Urinary bladder (tissue), 4 donors: ENCODE data around the gene RAB3C. TPM values are rescaled to one million over a fixed set of nuclear protein-coding genes. Genes with fewer than 3 reads are reported as not detected.

Experiments
- DNase-seq: peaks from one replicate; pipeline ENCODE4 v3.0.0-alpha.2; 2015; ENCODE audit errors: extremely low spot score
- H3K27ac ChIP-seq: one replicate; pipeline ENCODE4 v1.5.1; 2013; ENCODE audit warnings: low read depth, mild to moderate bottlenecking, moderate library complexity
- H3K36me3 ChIP-seq: one replicate; pipeline ENCODE4 v1.6.1; 2013; ENCODE audit warnings: mild to moderate bottlenecking, moderate library complexity; ENCODE audit not compliant: insufficient read depth
- H3K4me1 ChIP-seq: one replicate; pipeline ENCODE4 v1.6.1; 2013; ENCODE audit warnings: mild to moderate bottlenecking, moderate library complexity; ENCODE audit not compliant: insufficient read depth
- H3K4me3 ChIP-seq: one replicate; pipeline ENCODE4 v1.5.1; 2013; ENCODE audit warnings: low read depth, low read length
- WGBS: extraction: QIAGEN DNeasy Blood & Tissue Kit; methylation state at CpG from one replicate; pipeline ENCODE4 v1.1.7; 2013; 5-methylcytosine and 5-hydroxymethylcytosine counted together
- polyA plus RNA-seq: library from polyadenylated mRNA; stranded (reverse); fragments of 200-250 nt; gene quantifications from one replicate; pipeline ENCODE4 v1.2.3, GENCODE V29; 2013
- total RNA-seq: library from RNA; depleted of rRNA; stranded (reverse); fragments of >200 nt; gene quantifications from one replicate; pipeline ENCODE4 v1.2.3, GENCODE V29; 2014
- donor health status: healthy with polysubstance abuse.
- donor health status: healthy.

The RAB3C gene
- total and polyA plus RNA-seq, 2 donors: 2.0 to 3.9 TPM

DNA sequence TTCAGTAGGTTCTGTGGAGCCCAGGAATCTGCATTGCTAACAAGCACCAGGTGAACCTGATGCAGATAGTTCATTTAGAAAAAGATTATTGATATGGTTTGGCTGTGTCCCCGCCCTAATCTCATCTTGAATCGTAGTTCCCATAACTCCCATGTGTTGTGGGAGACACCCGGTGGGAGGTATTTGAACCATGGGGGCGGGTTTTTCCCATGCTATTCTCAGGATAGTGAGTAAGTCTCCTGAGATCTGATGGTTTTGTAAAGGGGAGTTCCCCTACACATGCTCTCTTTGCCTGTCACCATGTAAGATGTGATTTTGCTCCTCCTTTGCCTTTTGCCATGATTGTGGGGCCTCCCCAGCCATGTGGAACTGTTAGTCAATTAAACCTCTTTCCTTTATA lies 212.0 kb downstream of the RAB3C start:
- 89% methylated on average over 4 of the region's 4 CpGs for WGBS
- Histone ChIP-seq H3K36me3 (no peaks in the 10 kb centered on the region), H3K27ac (no peak overlapping the region), H3K4me1 (no peaks in the 10 kb centered on the region), H3K4me3 (no peak overlapping the region)
- no peak for DNase-seq

DNA sequence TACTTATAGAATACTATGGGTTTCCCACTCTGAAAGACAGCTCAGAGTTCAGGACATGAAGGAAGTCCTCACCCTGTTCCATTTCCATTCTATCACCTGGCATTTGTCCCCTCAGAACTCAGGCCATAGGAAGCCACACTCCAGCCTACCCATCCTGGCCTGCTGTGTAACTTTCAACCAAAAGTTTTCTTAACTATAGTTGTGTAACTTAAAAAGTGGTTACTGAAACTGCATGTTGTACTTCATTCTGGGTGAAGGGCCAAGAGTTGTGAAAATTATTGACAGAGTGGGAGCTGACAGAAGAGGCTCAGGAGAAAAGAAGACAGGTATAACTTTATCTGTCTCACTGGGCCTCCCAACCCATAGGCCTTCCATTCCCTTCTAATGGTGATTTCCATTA lies 212.5 kb downstream of the RAB3C start:
- H3K36me3 ChIP-seq: no peaks in the 10 kb centered on the region
- DNase-seq: no peak

DNA sequence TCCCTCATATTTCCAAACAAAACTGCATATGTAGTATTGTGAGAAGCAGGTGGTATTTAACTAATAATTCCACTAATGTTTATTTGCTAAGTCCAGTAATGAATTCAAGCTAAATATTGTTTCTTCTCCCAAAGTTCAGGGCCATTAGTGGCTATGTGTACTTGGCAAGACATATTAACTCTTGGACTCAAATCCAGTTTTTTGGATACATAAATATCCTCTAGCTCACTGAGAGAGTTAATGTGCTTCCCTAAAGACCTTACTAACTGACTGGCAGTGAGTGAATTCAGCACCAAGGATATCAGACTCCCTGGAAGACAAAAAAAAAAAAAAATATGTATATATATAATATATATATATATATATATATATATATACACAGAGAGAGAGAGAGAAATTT lies 214.1 kb downstream of the RAB3C start:
- Histone ChIP-seq H3K4me3 (no peak overlapping the region), H3K4me1 (no peaks in the 10 kb centered on the region), H3K27ac (no peak overlapping the region), H3K36me3 (no peaks in the 10 kb centered on the region)
- DNase-seq: no peak

More for the DNA sequence above, 212.5 kb downstream of the RAB3C start:
- Histone ChIP-seq H3K4me3 (no peak overlapping the region), H3K4me1 (no peaks in the 10 kb centered on the region), H3K27ac (no peak overlapping the region)

DNA sequence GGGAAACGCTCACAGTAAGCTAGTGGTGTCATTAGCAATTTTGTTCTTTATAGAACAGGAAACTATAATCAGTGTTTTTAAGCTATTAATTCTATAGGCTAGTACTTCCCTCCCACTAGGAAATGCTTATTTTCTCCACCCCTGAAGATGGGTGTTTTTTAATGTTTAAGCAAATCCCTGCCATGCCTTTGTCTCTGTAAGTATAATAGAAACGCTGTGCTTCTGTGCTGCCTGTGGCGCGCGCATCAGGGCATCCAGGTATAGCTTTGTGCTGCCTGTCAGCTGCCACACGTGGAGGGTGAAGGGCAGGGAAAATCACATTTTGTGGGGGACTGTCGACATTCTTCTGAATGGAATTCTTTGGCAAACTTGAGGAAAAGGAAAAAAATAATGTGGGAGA lies 217.5 kb downstream of the RAB3C start:
- 75% methylated on average over 7 of the region's 7 CpGs for WGBS
- Histone ChIP-seq H3K27ac (no peak overlapping the region), H3K4me3 (no peak overlapping the region), H3K36me3 (no peaks in the 10 kb centered on the region), H3K4me1 (no peaks in the 10 kb centered on the region)
- DNase-seq: no peak

DNA sequence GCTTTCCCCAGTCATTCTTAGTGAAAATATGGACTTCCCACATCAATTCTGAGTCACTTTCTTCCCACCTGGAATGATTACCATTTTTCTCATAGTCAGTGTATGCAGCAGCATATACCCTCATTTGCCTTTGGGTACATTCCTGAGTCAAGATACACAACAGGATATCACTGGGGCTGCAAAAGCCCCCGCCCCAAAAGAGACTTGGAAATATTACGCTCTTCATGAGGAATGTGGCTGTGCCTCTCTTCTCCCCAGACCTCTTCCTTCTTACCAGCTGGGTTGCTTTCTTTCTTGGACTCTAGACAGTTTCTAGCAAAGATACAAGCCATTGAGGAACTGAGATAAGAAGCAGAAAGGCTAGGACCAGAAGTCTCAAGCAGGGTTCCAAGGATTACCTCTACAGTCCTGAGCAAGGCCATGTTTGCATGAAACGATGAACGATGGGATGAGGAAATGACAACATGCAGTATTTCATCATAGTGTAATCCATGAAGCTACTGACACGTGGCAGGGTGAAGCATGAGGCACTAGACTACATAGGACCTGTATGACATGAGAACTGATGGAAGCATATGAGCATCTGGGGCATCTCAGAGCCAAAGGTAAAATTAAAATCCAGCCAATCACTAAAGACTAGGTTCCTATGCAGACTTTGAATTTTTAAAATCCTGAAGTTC lies 218.1 kb downstream of the RAB3C start:
- 76% methylated on average over 5 of the region's 5 CpGs for WGBS
- Histone ChIP-seq H3K27ac (no peak overlapping the region), H3K4me3 (no peak overlapping the region), H3K4me1 (no peaks in the 10 kb centered on the region), H3K36me3 (no peaks in the 10 kb centered on the region)
- DNase-seq: no peak

DNA sequence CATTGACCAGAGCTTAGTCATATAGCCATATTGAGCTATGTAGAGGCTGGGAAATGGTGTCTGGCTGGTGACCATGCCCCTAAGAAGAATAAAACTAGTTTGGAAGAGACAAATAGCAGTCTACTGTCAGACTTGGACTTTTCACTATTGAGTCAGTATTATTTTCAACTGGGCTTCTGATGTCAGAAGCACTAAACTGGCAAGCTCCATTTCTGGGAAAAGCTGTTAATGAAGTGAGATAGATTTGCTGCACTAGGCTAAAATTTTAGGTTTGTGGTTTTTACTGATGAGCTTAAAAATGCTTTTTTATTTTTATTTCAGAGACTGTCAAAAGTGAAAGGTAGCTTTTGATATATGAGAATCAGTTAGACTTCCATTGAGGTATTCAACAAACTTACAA lies 220.2 kb downstream of the RAB3C start:
- no peak for DNase-seq
- no peaks in the 10 kb centered on the region for H3K36me3 ChIP-seq
- no peak overlapping the region for H3K27ac ChIP-seq
- no peaks in the 10 kb centered on the region for H3K4me1 ChIP-seq
- H3K4me3 ChIP-seq: no peak overlapping the region

DNA sequence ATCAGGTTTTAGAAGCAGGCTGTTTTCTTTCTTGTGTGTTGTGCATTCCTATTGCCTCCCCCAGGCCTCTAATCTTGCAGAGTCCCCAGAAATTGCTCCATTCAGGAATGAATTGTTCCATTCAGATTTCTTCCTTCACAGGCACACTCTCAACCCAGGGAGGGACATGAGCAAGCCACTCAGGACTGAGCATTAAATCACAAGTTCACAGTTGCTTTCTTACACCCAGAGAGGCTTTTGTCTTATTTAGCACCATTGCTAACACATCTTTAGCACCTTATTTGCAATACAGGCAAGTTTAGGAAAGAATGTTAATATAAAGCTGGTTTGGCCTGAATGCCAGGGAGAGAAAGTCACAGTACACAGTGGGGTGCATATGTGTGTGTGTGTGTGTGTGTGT lies 221.4 kb downstream of the RAB3C start:
- H3K27ac ChIP-seq: no peak overlapping the region
- H3K4me3 ChIP-seq: no peak overlapping the region
- no peak for DNase-seq
- H3K36me3 ChIP-seq: no peaks in the 10 kb centered on the region
- no peaks in the 10 kb centered on the region for H3K4me1 ChIP-seq

DNA sequence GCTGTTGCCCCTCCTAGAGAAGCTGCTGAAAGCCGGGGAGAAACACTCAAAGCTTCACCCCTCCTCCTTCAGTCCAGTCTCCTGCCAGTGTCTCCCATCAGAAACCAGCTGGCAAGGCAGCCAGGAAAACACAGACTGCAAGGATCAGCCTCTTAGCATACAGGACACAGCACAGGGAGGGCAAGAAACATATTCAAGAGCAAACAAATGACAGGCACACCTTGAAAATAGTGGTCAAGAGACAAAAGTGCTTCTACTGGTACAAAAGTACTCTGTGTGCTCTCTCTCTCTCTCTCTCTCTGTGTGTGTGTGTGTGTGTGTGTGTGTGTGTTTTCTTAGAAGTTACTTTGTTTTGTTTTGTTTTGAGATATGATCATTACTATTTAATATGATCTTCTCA lies 227.2 kb downstream of the RAB3C start:
- no peak for DNase-seq
- WGBS: 31% methylated on average over 1 of the region's 1 CpG
- Histone ChIP-seq H3K36me3 (no peaks in the 10 kb centered on the region), H3K4me1 (no peaks in the 10 kb centered on the region), H3K4me3 (no peak overlapping the region), H3K27ac (no peak overlapping the region)

DNA sequence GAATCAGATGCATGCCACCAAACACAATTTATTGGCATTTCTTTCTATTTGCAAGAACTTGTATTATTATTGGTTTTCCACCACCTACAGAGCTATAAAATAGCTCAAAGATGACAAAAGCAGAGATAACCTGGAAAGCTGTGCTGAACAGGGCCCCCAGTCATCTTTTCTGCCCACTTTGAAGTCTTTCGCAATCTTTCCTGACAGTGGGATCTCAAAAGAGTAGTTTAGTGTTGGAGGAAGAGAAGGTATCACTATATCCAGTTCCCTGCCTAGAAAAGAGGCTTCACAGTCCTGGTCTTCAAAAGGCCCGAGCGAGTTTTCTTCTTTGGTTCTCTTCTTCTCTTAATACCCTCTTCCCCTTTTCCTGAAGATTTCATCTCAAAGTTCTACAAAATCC lies 231.0 kb downstream of the RAB3C start:
- 98% methylated on average over 3 of the region's 3 CpGs for WGBS
- Histone ChIP-seq H3K4me3 (no peak overlapping the region), H3K36me3 (no peaks in the 10 kb centered on the region), H3K27ac (no peak overlapping the region), H3K4me1 (no peaks in the 10 kb centered on the region)
- no peak for DNase-seq

DNA sequence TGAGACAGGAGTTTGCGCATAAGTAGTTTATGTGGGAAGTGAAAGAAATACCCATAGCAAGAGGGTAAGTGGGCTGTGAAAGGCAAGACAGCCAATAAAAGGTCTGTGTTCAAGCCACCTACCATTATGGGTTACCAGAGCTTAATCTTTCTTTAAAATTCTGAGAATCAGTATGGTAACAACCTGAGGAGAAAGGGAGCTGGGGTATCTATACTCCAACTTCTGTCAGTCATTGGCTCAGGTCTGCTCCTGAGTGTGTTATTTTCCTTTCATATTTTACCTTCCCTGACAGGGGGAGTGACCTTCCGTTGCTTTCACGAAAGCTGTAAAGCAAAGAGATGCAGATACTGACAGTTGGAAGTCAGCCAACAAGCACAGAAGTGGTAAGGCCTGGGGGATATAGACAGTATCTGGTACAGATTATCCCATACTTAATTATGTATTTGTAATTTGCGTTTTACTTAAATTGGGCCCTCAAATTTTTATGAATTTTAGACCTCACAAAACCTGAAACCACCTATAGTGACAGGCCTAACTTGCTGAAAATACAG lies 233.4 kb downstream of the RAB3C start:
- DNase-seq: no peak
- 81% methylated on average over 4 of the region's 4 CpGs for WGBS
- no peak overlapping the region for H3K27ac ChIP-seq

DNA sequence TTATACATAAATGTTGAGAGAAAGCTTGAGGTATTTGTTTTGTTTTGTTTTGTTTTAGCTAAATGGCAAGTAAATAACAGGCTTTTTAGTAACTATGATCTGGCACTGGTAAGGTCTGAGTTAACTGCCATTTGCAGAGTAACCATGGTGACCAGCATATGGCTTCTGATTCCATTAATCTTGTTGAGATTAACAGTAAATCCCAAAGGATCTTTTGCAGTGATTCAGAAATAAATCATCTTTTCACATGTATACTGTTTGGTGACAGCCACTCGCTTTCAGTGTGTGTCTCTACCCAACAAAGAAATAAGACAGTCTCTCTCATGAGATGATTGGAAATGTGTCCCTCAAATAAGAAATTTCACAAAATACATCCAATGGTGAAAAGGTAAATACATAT lies 235.6 kb downstream of the RAB3C start:
- no peak for DNase-seq
- no peaks in the 10 kb centered on the region for H3K4me1 ChIP-seq

More for the DNA sequence above, 233.4 kb downstream of the RAB3C start:
- H3K4me3 ChIP-seq: no peak overlapping the region
- no peaks in the 10 kb centered on the region for H3K36me3 ChIP-seq
- no peaks in the 10 kb centered on the region for H3K4me1 ChIP-seq

DNA sequence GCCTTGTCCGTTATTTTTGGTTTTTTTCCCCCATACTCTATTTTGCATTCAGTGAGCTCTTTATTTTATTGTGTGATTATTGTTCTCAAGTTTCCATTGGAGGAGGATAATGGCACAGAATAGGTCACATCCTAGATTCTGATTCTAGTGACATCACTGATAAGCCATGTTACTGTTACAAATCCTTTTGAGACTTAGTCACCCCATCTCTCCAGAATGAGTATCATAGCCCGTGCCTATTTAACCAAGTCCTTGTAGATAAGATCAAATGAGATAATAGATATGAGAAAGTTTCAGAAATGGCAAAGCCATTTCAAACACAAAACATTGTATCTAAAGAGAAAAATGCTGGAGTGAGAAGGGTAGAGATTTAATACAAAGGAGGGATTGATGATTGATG lies 242.6 kb downstream of the RAB3C start:
- H3K4me1 ChIP-seq: no peaks in the 10 kb centered on the region
- H3K4me3 ChIP-seq: no peak overlapping the region
- WGBS: 51% methylated on average over 2 of the region's 2 CpGs
- H3K36me3 ChIP-seq: no peaks in the 10 kb centered on the region
- no peak for DNase-seq
- H3K27ac ChIP-seq: no peak overlapping the region

More for the DNA sequence above, 235.6 kb downstream of the RAB3C start:
- no peak overlapping the region for H3K4me3 ChIP-seq
- WGBS: 64% methylated on average over 1 of the region's 1 CpG
- H3K27ac ChIP-seq: no peak overlapping the region
- H3K36me3 ChIP-seq: no peaks in the 10 kb centered on the region

DNA sequence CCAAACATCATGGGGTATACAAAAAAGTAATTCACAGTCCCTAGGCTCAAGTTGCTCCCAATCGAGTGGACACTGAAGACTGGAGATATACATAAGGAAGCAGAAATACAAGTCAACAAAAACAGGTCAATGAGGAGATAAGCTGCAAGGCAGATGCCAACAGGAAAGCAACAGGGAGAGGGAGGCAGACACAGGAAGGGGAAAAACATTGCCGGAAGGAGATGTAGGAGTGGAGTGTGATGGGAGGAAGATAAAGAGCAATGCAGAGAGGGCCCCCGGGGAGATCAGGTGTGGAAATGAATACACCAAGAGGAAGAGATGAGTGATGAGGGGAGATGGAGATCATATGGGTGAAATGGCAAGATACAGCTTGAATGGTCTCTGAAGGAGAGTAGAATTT lies 243.0 kb downstream of the RAB3C start:
- 74% methylated on average over 3 of the region's 3 CpGs for WGBS
- H3K4me3 ChIP-seq: no peak overlapping the region
- H3K4me1 ChIP-seq: no peaks in the 10 kb centered on the region
- H3K27ac ChIP-seq: no peak overlapping the region
- no peaks in the 10 kb centered on the region for H3K36me3 ChIP-seq
- no peak for DNase-seq

DNA sequence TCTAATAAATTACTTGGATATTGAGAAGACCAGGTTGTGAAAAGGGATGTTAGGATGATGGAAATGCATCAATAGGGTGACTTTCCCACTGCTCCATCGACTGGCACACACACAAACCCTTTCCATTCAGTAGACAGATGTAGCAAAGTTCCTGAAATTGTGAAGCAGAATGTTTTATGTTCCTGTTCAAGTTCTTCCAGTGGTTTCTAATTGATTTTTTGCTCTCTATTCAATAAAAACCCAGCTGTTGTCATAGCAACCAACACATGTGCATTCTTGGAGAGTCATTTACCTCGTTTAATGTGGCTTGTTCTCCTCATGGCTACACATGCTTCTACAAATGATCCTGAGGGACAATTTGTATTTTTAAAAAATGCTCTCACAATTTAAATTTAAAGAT lies 244.6 kb downstream of the RAB3C start:
- no peak for DNase-seq
- Histone ChIP-seq H3K4me1 (no peaks in the 10 kb centered on the region), H3K27ac (no peak overlapping the region), H3K4me3 (no peak overlapping the region), H3K36me3 (no peaks in the 10 kb centered on the region)
- WGBS: 42% methylated on average over 2 of the region's 2 CpGs

DNA sequence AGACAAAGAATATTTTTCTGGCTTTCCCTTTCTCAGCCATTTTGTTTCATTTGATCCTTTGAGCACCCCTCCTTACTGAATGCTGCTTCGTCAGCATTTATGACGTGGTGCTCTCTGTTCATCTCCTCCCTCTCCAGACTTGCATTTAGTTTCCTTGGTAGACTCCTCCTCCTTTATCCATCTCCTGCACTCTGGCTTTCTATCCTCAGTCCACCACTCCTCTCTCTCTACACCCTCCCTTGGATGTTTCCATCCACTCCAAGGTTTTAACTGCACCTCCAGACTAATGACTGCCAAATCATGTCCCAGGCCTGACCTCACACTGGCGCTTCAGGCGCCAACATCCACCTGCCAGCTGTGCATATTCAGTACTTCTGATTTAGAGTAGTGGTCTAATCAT lies 245.4 kb downstream of the RAB3C start:
- H3K27ac ChIP-seq: no peak overlapping the region
- no peaks in the 10 kb centered on the region for H3K4me1 ChIP-seq
- H3K4me3 ChIP-seq: no peak overlapping the region
- WGBS: 84% methylated on average over 4 of the region's 4 CpGs
- no peak for DNase-seq
- H3K36me3 ChIP-seq: no peaks in the 10 kb centered on the region
